Endometrial microvascular endothelial cells (primary cell): ENCODE results near the gene HDAC6. TPM values are rescaled to one million over a fixed set of nuclear protein-coding genes. Genes with fewer than 3 reads are reported as not detected.

Experiments
- in situ Hi-C: cut with HindIII; loops from 2 replicates; pipeline ENCODE4 v1.10.0; 2017; ENCODE audit warnings: low sequenced_read_pairs, low pct_unique_long_range_greater_than_20kb; ENCODE audit errors: inconsistent ontology term
- total RNA-seq: library from RNA; depleted of rRNA; stranded (reverse); fragments of >200 nt; gene quantifications from one replicate; pipeline ENCODE4 v1.2.3, GENCODE V29; 2015; ENCODE audit errors: inconsistent ontology term

Gene HDAC6
- total RNA-seq, 1 donor from 2014 or later, result 59.2 TPM

DNA sequence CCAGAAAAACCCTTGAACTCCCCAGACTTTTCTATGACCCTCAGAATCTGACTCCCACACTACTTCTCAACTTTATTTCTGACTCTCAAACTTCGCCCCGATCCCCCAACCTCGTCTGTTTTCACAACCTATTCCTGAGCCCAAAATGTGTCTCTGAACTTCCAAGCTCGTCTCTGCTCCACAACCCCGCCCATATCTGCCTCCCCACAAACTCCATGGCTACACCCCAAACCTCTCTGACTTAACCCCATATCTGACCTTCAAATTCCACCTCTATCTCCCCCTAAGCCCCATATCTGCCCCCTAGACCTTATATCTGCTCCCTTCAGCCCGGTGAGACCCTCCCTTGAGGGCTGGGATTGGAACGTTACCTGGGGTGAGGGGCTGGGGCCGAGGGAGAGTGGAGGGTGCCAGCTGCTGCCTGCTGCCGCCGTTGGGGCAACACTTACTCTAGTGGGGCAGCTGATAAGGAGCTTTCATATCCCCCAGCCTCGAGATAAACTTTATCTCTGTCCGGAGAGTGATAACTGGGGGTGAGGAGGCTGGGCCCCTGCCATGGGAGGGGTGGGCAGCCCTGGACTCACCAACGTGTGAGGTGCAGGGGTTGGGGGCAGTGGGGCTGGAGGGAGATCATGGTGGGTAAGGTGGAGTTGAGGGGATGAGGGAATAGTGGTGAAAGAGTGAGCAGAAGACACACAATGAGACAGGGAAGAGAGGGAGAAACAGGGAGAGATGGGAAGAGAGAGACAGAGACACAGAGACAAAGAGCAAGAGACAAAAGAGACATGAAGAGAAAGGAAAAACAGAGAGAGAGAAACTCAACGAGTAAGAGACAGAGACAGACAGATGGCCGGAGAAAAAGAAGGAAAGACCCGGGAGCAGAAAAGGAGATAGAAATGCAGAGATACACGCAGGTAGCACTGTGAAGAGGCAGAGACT is 14.1 kb upstream of the HDAC6 start:
- in situ Hi-C loops, result no loop called here

DNA sequence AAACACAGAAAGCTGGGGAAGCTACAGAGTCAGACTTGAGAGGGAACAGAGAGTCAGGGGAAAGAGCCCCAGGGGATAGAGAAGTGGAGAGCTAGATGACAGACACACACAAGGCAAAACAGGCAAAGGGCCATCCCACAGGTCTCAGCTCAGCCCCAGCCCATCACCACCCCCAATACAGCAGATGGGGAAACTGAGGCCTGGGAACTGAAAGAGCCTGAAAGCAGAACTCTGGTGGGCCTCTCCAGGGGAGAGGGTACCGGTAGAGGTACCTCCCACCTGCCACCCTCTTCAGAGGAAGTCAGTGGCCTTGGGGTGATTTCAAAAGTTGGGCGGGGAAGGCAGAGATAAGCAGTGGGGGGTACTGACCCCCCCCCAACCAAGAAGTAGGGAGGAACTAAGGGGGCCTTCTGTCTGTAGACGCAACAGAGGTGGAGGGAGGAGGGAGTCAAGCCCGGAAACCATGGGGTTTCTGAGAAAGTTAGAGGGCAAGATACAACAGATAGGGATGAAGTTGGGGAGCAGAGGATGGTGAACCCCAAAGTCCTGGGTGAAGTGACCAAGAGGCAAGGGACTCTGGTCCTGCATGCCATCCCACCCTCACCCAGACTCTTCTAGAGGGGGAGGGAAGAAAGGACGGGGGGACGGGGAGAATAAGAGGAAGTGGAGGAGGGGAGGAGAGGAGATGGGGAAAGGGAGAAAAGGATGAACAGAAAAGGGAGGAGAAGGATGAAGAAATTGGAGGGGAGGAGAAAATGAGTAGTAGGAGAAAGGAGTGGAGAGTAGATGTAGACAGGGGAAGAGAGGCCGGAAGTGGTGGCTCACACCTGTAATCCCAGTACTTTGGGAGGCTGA is 12.3 kb upstream of the HDAC6 start:
- in situ Hi-C loops, result no loop called here

DNA sequence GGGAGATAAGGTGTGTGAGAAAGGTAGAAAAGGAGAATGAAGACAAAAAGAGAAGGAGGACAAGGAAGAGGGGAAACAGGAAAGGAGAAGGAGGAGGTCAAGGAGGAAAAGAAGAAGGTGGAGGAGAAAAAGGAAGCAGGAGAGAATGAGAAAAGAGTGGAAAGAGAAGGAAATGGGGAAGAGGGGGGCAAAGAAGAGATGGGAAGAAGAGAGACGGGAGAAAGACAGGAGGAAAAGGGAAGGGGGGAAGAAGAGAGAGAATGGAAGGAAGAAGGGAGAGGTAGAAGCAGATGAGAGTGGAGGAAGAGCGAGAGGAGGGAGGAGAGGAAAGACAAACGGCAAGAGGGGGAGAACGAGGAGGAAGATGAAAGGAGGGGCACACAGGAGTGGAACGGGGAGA is 11.4 kb upstream of the HDAC6 start:
- in situ Hi-C loops, result no loop called here

DNA sequence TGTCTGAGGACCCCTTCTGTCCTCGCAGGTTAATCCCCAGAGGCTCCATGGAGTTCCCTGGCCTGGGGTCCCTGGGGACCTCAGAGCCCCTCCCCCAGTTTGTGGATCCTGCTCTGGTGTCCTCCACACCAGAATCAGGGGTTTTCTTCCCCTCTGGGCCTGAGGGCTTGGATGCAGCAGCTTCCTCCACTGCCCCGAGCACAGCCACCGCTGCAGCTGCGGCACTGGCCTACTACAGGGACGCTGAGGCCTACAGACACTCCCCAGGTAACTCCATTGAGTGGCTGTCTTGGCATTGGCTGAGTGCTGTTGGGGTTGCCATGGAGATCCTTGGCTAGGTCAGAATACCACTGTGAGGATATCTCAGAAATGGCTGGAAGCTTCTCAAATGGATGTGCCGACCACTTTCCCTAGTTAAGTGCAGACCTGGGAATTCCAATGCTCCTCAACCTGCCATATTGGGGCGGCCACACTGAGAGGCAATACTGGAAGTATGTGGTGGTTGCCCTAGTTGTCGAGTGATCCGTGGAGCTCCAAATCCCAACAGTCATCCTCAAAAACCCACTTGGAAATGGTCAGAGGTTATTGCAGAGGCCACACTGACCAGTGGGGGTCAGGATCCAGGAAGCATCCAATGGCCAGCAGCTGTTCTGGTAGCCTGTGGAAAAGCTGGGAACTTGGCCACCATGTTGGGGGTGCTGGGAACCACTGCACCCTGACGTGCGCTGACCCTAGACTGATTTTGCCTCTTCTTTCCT is 10.6 kb upstream of the HDAC6 start:
- in situ Hi-C loops, result no loop called here

DNA sequence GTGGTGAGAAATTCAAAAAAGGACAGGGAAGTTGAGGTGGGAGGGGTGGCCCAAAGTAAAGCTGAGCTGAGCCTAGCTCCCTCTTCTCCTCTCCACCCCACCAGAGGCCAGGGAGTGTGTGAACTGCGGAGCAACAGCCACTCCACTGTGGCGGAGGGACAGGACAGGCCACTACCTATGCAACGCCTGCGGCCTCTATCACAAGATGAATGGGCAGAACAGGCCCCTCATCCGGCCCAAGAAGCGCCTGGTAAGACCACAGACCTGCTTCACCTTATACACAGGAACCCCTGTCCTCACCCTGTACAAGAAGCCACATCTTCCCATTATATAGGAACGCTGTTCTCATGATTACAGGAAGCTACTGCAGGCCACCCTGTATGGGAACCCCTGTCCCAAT is 9.6 kb upstream of the HDAC6 start:
- in situ Hi-C loops, result no loop called here

DNA sequence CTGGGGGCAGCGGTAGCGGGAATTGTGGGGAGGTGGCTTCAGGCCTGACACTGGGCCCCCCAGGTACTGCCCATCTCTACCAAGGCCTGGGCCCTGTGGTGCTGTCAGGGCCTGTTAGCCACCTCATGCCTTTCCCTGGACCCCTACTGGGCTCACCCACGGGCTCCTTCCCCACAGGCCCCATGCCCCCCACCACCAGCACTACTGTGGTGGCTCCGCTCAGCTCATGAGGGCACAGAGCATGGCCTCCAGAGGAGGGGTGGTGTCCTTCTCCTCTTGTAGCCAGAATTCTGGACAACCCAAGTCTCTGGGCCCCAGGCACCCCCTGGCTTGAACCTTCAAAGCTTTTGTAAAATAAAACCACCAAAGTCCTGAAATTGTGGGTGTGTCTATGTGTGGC is 7.9 kb upstream of the HDAC6 start:
- in situ Hi-C loops, result no loop called here

- in situ Hi-C loops, result no loop called here
Observed at GRCh38 chrX:48794340-48794910, 7.4 kb upstream of the HDAC6 start.

GRCh38 chrX:48794911-48795515 is 6.9 kb upstream of the HDAC6 start:
- in situ Hi-C loops, result no loop called here

DNA sequence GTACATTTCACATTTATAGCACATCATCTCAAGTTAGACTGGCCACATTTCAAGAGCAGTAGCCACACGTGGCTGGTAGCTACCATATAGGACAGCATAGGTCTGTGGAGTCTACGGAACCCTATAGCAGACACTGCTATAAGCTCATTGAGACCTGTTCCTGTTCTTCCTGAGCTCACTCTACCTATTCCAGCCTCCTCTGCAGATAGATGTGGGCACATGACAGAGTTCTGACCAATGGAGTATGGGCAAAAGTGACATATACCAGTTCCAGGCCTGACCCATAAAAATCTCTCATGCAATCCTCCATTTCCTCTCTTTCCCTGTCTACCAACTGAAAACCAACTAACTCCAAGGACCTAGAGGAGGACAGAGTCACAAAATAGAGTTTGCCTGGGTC is 3.5 kb upstream of the HDAC6 start:
- in situ Hi-C loops, result no loop called here

GRCh38 chrX:48800574-48801279 is 1.1 kb upstream of the HDAC6 start:
- in situ Hi-C loops, result no loop called here

GRCh38 chrX:48802089-48802904 is 430 bp downstream of the HDAC6 start:
- in situ Hi-C loops, result no loop called here

DNA sequence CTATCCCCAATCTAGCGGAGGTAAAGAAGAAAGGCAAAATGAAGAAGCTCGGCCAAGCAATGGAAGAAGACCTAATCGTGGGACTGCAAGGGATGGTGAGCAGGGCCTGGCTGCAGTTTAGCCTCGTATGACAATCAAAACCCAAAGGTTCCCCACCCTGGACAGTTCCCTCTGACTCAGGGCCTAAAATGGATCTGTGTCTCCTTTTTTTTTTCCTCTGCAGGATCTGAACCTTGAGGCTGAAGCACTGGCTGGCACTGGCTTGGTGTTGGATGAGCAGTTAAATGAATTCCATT is 986 bp downstream of the HDAC6 start:
- in situ Hi-C loops, result no loop called here

GRCh38 chrX:48806081-48806480 is 4.2 kb downstream of the HDAC6 start:
- in situ Hi-C loops, result no loop called here

DNA sequence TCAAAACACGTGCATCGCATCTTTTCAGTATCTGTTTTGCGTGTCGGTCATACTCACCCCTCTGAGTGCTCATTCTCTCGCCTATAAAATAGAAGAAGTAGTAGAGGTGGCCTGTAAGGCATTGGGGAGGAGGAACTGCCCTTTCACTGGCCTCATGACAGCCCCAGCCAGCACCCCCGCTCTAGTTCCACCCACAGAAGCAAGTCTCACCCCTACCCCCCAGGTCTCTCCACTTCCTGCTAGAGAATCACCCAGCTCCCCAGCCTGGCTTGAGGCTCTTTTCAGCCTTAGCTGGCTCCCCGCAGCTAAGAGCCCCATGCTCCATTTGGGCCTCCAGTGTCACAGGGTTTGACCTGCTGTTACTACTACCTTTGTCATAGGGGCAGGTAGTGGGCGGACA is 11.8 kb downstream of the HDAC6 start:
- in situ Hi-C loops, result no loop called here

DNA sequence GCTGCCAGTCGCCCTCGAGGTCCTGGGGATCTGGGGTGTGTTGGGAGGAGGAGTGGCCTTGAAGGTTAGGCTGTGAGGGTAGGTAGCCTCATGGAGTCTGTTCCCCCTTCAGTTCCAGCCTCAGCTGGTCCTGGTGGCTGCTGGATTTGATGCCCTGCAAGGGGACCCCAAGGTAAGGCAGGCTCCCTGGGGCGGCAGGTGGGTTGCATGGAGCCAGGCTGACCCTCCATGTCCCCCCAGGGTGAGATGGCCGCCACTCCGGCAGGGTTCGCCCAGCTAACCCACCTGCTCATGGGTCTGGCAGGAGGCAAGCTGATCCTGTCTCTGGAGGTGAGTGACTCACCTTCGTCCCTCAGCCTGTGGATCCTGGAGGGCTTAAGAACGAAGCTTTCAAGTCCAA is 12.9 kb downstream of the HDAC6 start:
- in situ Hi-C loops, result no loop called here

- in situ Hi-C loops, result no loop called here
Observed at GRCh38 chrX:48815266-48815665, 13.4 kb downstream of the HDAC6 start.

- in situ Hi-C loops, result no loop called here
Observed at GRCh38 chrX:48816014-48816810, 14.3 kb downstream of the HDAC6 start.
